Measurements from ENCODE around the gene CAMTA1.

The CAMTA1 gene

GRCh38 chr1:7531562-7532340 is 746.5 kb downstream of the CAMTA1 start:
- no peak for ATAC-seq

- no peak for ATAC-seq
Observed at GRCh38 chr1:7533006-7533405, 747.8 kb downstream of the CAMTA1 start.

GRCh38 chr1:7534061-7534825 is 749.0 kb downstream of the CAMTA1 start:
- ATAC-seq = no peak

GRCh38 chr1:7535016-7535415 is 749.8 kb downstream of the CAMTA1 start:
- ATAC-seq = no peak

- ATAC-seq = no peak
Observed at GRCh38 chr1:7535934-7536878, 751.0 kb downstream of the CAMTA1 start.

GRCh38 chr1:7536891-7537591 is 751.8 kb downstream of the CAMTA1 start:
- no peak for ATAC-seq

- ATAC-seq = no peak
Observed at GRCh38 chr1:7538033-7538432, 752.8 kb downstream of the CAMTA1 start.

- no peak for ATAC-seq
Observed at GRCh38 chr1:7538849-7539768, 753.9 kb downstream of the CAMTA1 start.

- ATAC-seq = no peak
Observed at GRCh38 chr1:7539769-7540175, 754.5 kb downstream of the CAMTA1 start.

- no peak for ATAC-seq
Observed at GRCh38 chr1:7540816-7541215, 755.6 kb downstream of the CAMTA1 start.

- ATAC-seq = no peak
Observed at GRCh38 chr1:7541629-7542028, 756.4 kb downstream of the CAMTA1 start.

GRCh38 chr1:7543718-7544090 is 758.5 kb downstream of the CAMTA1 start:
- ATAC-seq = no peak

- peak; percentile 48 to 50 for ATAC-seq
Observed at GRCh38 chr1:7549277-7550161, 764.3 kb downstream of the CAMTA1 start.

- no peak for ATAC-seq
Observed at GRCh38 chr1:7550261-7550865, 765.1 kb downstream of the CAMTA1 start.

- no peak for ATAC-seq
Observed at GRCh38 chr1:7550981-7551380, 765.7 kb downstream of the CAMTA1 start.

- ATAC-seq = no peak
Observed at GRCh38 chr1:7551442-7551841, 766.2 kb downstream of the CAMTA1 start.

GRCh38 chr1:7552402-7552801 is 767.1 kb downstream of the CAMTA1 start:
- ATAC-seq = no peak

- no peak for ATAC-seq
Observed at GRCh38 chr1:7553042-7553690, 767.9 kb downstream of the CAMTA1 start.

Data from activated CD4-positive, CD25-positive, alpha-beta regulatory T cell treated with anti-CD3 and anti-CD28 coated beads, Interleukin-2, amount 50 U/mL, for 24 hours (primary cell).